ENCODE results near the gene CREG1. TPM values are rescaled to one million over a fixed set of nuclear protein-coding genes. Genes with fewer than 3 reads are reported as not detected.

Gene CREG1
- total RNA-seq, result 100 to 1,000 TPM in 5 of 6 experiments, 10 to 100 TPM in 1; 95.8 to 230 (median 171) TPM
- long read RNA-seq, transcript CREG1-201 (4 exons, 1,974 nt), result major isoform, 40 of 46 reads
- long read RNA-seq, partial matches to known transcripts, result 5 of 46 reads
- long read RNA-seq, other reads (novel, unspliced or antisense), result 1 of 46 reads

GRCh38 chr1:167553136-167554027 lies at the start of gene CREG1:
TSS of gene CREG1 (minus strand) at chr1:167553762.
- ATAC-seq (peak; percentile 95 to 99 (median 97)), DNase-seq (peak; percentile 97 to 98 (median 97))
- Histone ChIP-seq H3K27me3 (no peaks in the 10 kb centered on the region), H3K4me3 (peak within 1 kb of the TSS; percentile 61 to 90 (median 84)), H3K4me1 (peaks cover 0 to 48% (median 11%) of the 10 kb centered on the region in 4 donors), H3K27ac (peak within 1 kb of the TSS; percentile 76 to 88 (median 80)), H3K9me3 (no peaks in the 10 kb centered on the region), H3K36me3 (no peaks in the 10 kb centered on the region)
- TF ChIP-seq CTCF (IDR thresholded peaks at IDR 0.05) (peak in 1 of 4 donors; percentile 5), POLR2A (IDR thresholded peaks at IDR 0.05) (peak; percentile 99)
- 5% methylated on average over 7 of the region's 90 CpGs for WGBS (ENCODE audit: insufficient coverage, low coverage, low lambda C conversion rate, missing lambda C conversion rate)
- intact Hi-C loops (cut with DNase I), result no loop called here

- Histone ChIP-seq H3K9me3 (no peaks in the 10 kb centered on the region), H3K27me3 (no peaks in the 10 kb centered on the region), H3K4me3 (no peak overlapping the region), H3K27ac (no peak overlapping the region), H3K36me3 (no peaks in the 10 kb centered on the region), H3K4me1 (peaks cover 0 to 21% (median 10%) of the 10 kb centered on the region in 4 donors)
- DNase-seq, result no peak
- ATAC-seq, result no peak
- intact Hi-C loops (cut with DNase I), result loop anchor here in 1 of 2 donors (10.0 kb wide), 1 partner anchor 82 kb away; no protein-coding TSS in a partner anchor
- 57% methylated on average over 8 of the region's 8 CpGs for WGBS (ENCODE audit: insufficient coverage, low coverage, low lambda C conversion rate, missing lambda C conversion rate)
- TF ChIP-seq CTCF (IDR thresholded peaks at IDR 0.05), result no peak
- TF ChIP-seq POLR2A (IDR thresholded peaks at IDR 0.05), result no peak
Measured at GRCh38 chr1:167602840-167603239, 49.3 kb upstream of the CREG1 start.

GRCh38 chr1:167601442-167602383 lies 48.2 kb upstream of the CREG1 start:
- no peaks in the 10 kb centered on the region for H3K27me3 ChIP-seq
- TF ChIP-seq POLR2A (IDR thresholded peaks at IDR 0.05) (no peak), CTCF (IDR thresholded peaks at IDR 0.05) (no peak)
- intact Hi-C loops (cut with DNase I), result loop anchor here in 1 of 2 donors (10.0 kb wide), 1 partner anchor 83 kb away; no protein-coding TSS in a partner anchor
- H3K27ac ChIP-seq, result peak overlapping the region in 2 of 3 donors; percentile 15 to 36
- peaks cover 0 to 21% (median 10%) of the 10 kb centered on the region in 4 donors for H3K4me1 ChIP-seq
- peak; percentile 47 to 66 (median 58) for DNase-seq
- no peak overlapping the region for H3K4me3 ChIP-seq
- ATAC-seq, result peak; percentile 53 to 78 (median 66)
- H3K9me3 ChIP-seq, result no peaks in the 10 kb centered on the region
- 56% methylated on average over 5 of the region's 8 CpGs for WGBS (ENCODE audit: insufficient coverage, low coverage, low lambda C conversion rate, missing lambda C conversion rate)
- no peaks in the 10 kb centered on the region for H3K36me3 ChIP-seq

Measured in right lobe of liver (tissue), 6 donors.